Astrocyte (in vitro differentiated cells and primary cell): ENCODE measurements around the gene SMC6.

ENCODE experiments used
- EZH2 ChIP-seq: IDR thresholded peaks from 2 replicates; pipeline ENCODE4 v1.6.1; 2012; ENCODE audit warnings: mild to moderate bottlenecking, low read length, inconsistent platforms; ENCODE audit not compliant: insufficient read depth
- TF ChIP-seq, protein P1 (sequence below): IDR thresholded peaks from 2 replicates; pipeline ENCODE4 v1.5.1; 2011; ENCODE audit warnings: low read depth, mild to moderate bottlenecking, inconsistent platforms, low read length, moderate library complexity; ENCODE audit not compliant: insufficient read depth

DNA sequence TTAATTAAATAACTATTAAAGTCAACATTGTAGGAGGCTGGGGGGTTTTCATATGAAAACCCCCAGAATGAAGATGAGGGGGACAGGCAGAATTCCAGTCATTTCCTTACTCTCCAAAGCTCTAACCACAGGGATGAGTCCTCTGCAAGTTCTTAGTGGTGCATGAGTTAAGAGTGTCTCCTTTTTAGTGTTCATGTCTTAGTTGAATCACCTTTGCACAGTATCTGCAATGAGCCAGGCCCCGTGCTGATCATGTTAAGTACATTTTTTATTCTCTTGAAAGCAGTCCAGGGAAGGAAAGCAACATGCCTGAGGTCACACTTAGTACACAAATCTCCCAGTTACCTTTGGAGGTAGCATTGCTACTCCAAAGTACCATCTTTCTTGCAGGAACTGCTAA, 36.9 kb upstream of the SMC6 start:
- TF ChIP-seq, protein P1, sequence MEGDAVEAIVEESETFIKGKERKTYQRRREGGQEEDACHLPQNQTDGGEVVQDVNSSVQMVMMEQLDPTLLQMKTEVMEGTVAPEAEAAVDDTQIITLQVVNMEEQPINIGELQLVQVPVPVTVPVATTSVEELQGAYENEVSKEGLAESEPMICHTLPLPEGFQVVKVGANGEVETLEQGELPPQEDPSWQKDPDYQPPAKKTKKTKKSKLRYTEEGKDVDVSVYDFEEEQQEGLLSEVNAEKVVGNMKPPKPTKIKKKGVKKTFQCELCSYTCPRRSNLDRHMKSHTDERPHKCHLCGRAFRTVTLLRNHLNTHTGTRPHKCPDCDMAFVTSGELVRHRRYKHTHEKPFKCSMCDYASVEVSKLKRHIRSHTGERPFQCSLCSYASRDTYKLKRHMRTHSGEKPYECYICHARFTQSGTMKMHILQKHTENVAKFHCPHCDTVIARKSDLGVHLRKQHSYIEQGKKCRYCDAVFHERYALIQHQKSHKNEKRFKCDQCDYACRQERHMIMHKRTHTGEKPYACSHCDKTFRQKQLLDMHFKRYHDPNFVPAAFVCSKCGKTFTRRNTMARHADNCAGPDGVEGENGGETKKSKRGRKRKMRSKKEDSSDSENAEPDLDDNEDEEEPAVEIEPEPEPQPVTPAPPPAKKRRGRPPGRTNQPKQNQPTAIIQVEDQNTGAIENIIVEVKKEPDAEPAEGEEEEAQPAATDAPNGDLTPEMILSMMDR: no peak
- TF ChIP-seq EZH2: no peak
